Measurements from ENCODE around the gene C1orf52. TPM values are rescaled to one million over a fixed set of nuclear protein-coding genes. Genes with fewer than 3 reads are reported as not detected.

C1orf52 gene
- total and polyA plus RNA-seq, 2 of the 13 experiments (the other 11 are each of a cell fraction or from before 2014, with no cell fraction given), result 19.4 to 27.4 TPM

GRCh38 chr1:85275701-85276214 lies 16.3 kb upstream of the C1orf52 start:
- CTCF ChIA-PET (ENCODE audit: low intra/inter-chr PET ratio, low total read pairs), result no interaction called here
- DNase-seq (ENCODE audit: low spot score), result no peak
- no peak for TF ChIP-seq ZBTB26 (CRISPR knock-in tag; IDR thresholded peaks at IDR 0.05; ENCODE audit: borderline replicate concordance)
- TF ChIP-seq ZNF224 (CRISPR knock-in tag; IDR thresholded peaks at IDR 0.05), result no peak
- no peak for TF ChIP-seq ZNF713 (CRISPR knock-in tag; IDR thresholded peaks at IDR 0.05)
- no peak for TF ChIP-seq FIP1L1 (IDR thresholded peaks at IDR 0.05; ENCODE audit: borderline replicate concordance, insufficient read depth, low read depth, low read length)
- TF ChIP-seq ZNF253 (CRISPR knock-in tag; IDR thresholded peaks at IDR 0.05; ENCODE audit: borderline replicate concordance), result 0 out of 2 replicates have a peak, but pooled peaks have one; percentile 36
- TF ChIP-seq ARNT2 (CRISPR knock-in tag; IDR thresholded peaks at IDR 0.05; ENCODE audit: low read depth), result peak; percentile 9; the same call in 1 of the 2 replicates
- TF ChIP-seq, protein P1, sequence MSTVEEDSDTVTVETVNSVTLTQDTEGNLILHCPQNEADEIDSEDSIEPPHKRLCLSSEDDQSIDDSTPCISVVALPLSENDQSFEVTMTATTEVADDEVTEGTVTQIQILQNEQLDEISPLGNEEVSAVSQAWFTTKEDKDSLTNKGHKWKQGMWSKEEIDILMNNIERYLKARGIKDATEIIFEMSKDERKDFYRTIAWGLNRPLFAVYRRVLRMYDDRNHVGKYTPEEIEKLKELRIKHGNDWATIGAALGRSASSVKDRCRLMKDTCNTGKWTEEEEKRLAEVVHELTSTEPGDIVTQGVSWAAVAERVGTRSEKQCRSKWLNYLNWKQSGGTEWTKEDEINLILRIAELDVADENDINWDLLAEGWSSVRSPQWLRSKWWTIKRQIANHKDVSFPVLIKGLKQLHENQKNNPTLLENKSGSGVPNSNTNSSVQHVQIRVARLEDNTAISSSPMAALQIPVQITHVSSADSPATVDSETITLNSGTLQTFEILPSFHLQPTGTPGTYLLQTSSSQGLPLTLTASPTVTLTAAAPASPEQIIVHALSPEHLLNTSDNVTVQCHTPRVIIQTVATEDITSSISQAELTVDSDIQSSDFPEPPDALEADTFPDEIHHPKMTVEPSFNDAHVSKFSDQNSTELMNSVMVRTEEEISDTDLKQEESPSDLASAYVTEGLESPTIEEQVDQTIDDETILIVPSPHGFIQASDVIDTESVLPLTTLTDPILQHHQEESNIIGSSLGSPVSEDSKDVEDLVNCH (CRISPR knock-in tag; IDR thresholded peaks at IDR 0.05), result no peak
- TF ChIP-seq, protein P2, sequence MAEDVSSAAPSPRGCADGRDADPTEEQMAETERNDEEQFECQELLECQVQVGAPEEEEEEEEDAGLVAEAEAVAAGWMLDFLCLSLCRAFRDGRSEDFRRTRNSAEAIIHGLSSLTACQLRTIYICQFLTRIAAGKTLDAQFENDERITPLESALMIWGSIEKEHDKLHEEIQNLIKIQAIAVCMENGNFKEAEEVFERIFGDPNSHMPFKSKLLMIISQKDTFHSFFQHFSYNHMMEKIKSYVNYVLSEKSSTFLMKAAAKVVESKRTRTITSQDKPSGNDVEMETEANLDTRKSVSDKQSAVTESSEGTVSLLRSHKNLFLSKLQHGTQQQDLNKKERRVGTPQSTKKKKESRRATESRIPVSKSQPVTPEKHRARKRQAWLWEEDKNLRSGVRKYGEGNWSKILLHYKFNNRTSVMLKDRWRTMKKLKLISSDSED (CRISPR knock-in tag; IDR thresholded peaks at IDR 0.05), result 0 out of 2 replicates have a peak, but pooled peaks have one; percentile 52
- 0 out of 2 replicates have a peak, but pooled peaks have one; percentile 16 for TF ChIP-seq FOXC1 (CRISPR knock-in tag; IDR thresholded peaks at IDR 0.05; ENCODE audit: borderline replicate concordance)
- no peak for TF ChIP-seq ISL2 (CRISPR knock-in tag; IDR thresholded peaks at IDR 0.05)
- TF ChIP-seq CENPT (CRISPR knock-in tag; IDR thresholded peaks at IDR 0.05; ENCODE audit: low read depth), result 0 out of 2 replicates have a peak, but pooled peaks have one; percentile 41
- no peak for TF ChIP-seq GTF3A (CRISPR knock-in tag; conservative IDR thresholded peaks at IDR 0.05)
- TF ChIP-seq NFKB2 (CRISPR knock-in tag; IDR thresholded peaks at IDR 0.05; ENCODE audit: borderline replicate concordance), result peak; percentile 40; the same call in 1 of the 2 replicates
- TF ChIP-seq, protein P3, sequence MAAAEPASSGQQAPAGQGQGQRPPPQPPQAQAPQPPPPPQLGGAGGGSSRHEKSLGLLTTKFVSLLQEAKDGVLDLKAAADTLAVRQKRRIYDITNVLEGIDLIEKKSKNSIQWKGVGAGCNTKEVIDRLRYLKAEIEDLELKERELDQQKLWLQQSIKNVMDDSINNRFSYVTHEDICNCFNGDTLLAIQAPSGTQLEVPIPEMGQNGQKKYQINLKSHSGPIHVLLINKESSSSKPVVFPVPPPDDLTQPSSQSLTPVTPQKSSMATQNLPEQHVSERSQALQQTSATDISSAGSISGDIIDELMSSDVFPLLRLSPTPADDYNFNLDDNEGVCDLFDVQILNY (CRISPR knock-in tag; conservative IDR thresholded peaks at IDR 0.05), result no peak
- no peak for TF ChIP-seq LCORL (IDR thresholded peaks at IDR 0.05)
- TF ChIP-seq LCORL (CRISPR knock-in tag; IDR thresholded peaks at IDR 0.05), result 0 out of 2 replicates have a peak, but pooled peaks have one; percentile 8
- TF ChIP-seq, protein P4, sequence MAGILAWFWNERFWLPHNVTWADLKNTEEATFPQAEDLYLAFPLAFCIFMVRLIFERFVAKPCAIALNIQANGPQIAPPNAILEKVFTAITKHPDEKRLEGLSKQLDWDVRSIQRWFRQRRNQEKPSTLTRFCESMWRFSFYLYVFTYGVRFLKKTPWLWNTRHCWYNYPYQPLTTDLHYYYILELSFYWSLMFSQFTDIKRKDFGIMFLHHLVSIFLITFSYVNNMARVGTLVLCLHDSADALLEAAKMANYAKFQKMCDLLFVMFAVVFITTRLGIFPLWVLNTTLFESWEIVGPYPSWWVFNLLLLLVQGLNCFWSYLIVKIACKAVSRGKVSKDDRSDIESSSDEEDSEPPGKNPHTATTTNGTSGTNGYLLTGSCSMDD (CRISPR knock-in tag; IDR thresholded peaks at IDR 0.05), result no peak

More at GRCh38 chr1:85275701-85276214, 16.3 kb upstream of the C1orf52 start:
- Histone ChIP-seq H2AFZ (ENCODE audit: low read length) (peak overlapping the region; percentile 7), H3K4me1 (ENCODE audit: insufficient read depth, low read length) (peaks cover 68% of the 10 kb centered on the region), H3K79me2 (ENCODE audit: insufficient read depth, low read length) (peaks cover 41% of the 10 kb centered on the region), H3K27me3 (ENCODE audit: control insufficient read depth in 1 of 2, insufficient read depth in 2 of 2, low read length in 2 of 2) (no peaks in the 10 kb centered on the region; a peak in 1 of 5 replicates), H3K9ac (ENCODE audit: insufficient read depth, low read depth, low read length) (peak overlapping the region; percentile 95), H3K4me2 (ENCODE audit: low read depth, low read length) (peak overlapping the region; percentile 84), H3K27ac (ENCODE audit: extremely low read length, insufficient read depth, low read length) (peak overlapping the region; percentile 83), H3K36me3 (replicated peaks in 1 of 2; ENCODE audit: control insufficient read depth in 1 of 2, insufficient read depth in 2 of 2, low read length in 2 of 2) (peaks cover 0 to 11% of the 10 kb centered on the region in 2 experiments; a peak in 1 of 5 replicates), H4K20me1 (ENCODE audit: insufficient read depth, low read length) (0 out of 2 replicates have a peak, but pooled peaks cover 5% of the 10 kb centered on the region), H3K4me3 (replicated peaks in 1 of 3; ENCODE audit: insufficient read depth in 1 of 3, low read depth in 2 of 3, low read length in 3 of 3) (peak overlapping the region; percentile 87 to 100 (median 89)), H3K9me3 (ENCODE audit: low read length) (no peaks in the 10 kb centered on the region)
- intact Hi-C loops (cut with micrococcal nuclease; ENCODE audit: unreplicated experiment) (no loop called here), in situ Hi-C loops (cut with HindIII; ENCODE audit: extremely low pct_ligation_motif_present, low pct_unique_long_range_greater_than_20kb) (no loop called here)
- POLR2A ChIA-PET, result interaction anchor here (0.8 to 2.9 kb wide), 15 partner anchors 9 to 703 kb away, joined by 3 to 37 read pairs (median 6); partner anchors contain the start of genes C1orf52, CCN1 and ZNHIT6
- BruUV-seq (replicated peaks), result no TSS peak
- peak; percentile 1; the same call in 2 of the 3 replicates for ATAC-seq
- WGBS (ENCODE audit: low lambda C conversion rate), result 3% methylated on average over 7 of the region's 13 CpGs
- no peak for FAIRE-seq

All from HepG2 (cell line).